Esophagus muscularis mucosa (tissue), 4 donors: Measurements from ENCODE around the gene FMN2. TPM values are rescaled to one million over a fixed set of nuclear protein-coding genes. Genes with fewer than 3 reads are reported as not detected.

Source experiments
- DNase-seq: peaks from one replicate; pipeline ENCODE4 v3.0.0-alpha.2; 2017; ENCODE audit errors: extremely low spot score
- H3K27ac ChIP-seq, 4 donors: fragments of 200-600 bp; sonication (generic); replicated peaks in 1 of 4; 1 replicate in 3 of 4; 2 replicates in 1 of 4; pipeline ENCODE4 v1.5.1; 2016 to 2019; ENCODE audit warnings: mild to moderate bottlenecking in 1 of 4
- H3K27me3 ChIP-seq, 4 donors: fragments of 200-600 bp; sonication (generic); one replicate each; pipeline versions ENCODE4 v1.5.1 to v1.6.0; 2016 to 2019
- H3K36me3 ChIP-seq, 4 donors: fragments of 200-600 bp; sonication (generic); one replicate each; pipeline ENCODE4 v1.5.1; 2016 to 2019
- H3K4me1 ChIP-seq, 4 donors: fragments of 200-600 bp; sonication (generic); one replicate each; pipeline ENCODE4 v1.5.1; 2016 to 2019
- H3K4me3 ChIP-seq, 4 donors: fragments of 200-600 bp; sonication (generic); 1 replicate in 2 of 4; 2 replicates in 2 of 4; pipeline ENCODE4 v1.5.1; 2016 to 2019; ENCODE audit warnings: mild to moderate bottlenecking in 4 of 4, moderate library complexity in 1 of 4
- H3K9me3 ChIP-seq, 4 donors: fragments of 200-600 bp; sonication (generic); 1 replicate in 3 of 4; 2 replicates in 1 of 4; pipeline ENCODE4 v1.5.1; 2016 to 2019
- CTCF ChIP-seq, 3 experiments: fragments of 200-600 bp in 2 of 3; fragments of 450-650 bp in 1 of 3; sonication (generic) in 2 of 3; IDR thresholded peaks; one replicate each; pipeline ENCODE4 v1.5.1; 2017 to 2019; ENCODE audit warnings: antibody characterized with exemption in 3 of 3, mild to moderate bottlenecking in 2 of 3, moderate library complexity in 1 of 3
- EP300 ChIP-seq: sonication (generic); formaldehyde crosslinking; IDR thresholded peaks from one replicate; pipeline ENCODE4 v1.6.1; 2017; ENCODE audit warnings: antibody characterized with exemption
- POLR2A ChIP-seq: fragments of 450-650 bp; IDR thresholded peaks from one replicate; pipeline ENCODE4 v1.6.1; 2017; ENCODE audit warnings: antibody characterized with exemption, moderate library complexity, mild to moderate bottlenecking, low read depth
- POLR2AphosphoS5 ChIP-seq, 2 donors: sonication (generic); formaldehyde crosslinking; IDR thresholded peaks; one replicate each; pipeline ENCODE4 v1.6.1; 2017; ENCODE audit warnings: antibody characterized with exemption in 2 of 2
- WGBS: methylation state at CpG from one replicate; pipeline ENCODE4 v1.1.5; 2018; 5-methylcytosine and 5-hydroxymethylcytosine counted together
- intact Hi-C: fragments of 100-400 bp; cut with DNase I; formaldehyde crosslinking; loops from one replicate; pipeline ENCODE4 v1.15.1; 2023
- total RNA-seq, 4 donors: library from RNA; depleted of rRNA; stranded (reverse); fragments of >200 nt; gene quantifications; one replicate each; pipeline versions ENCODE4 v1.1.0 to v1.2.1, GENCODE V29; 2016

Gene FMN2
- total RNA-seq, 4 donors from 2014 or later = 0.32 to 2.5 (median 1.4) TPM

- TF ChIP-seq POLR2A (no peak), POLR2AphosphoS5 (IDR thresholded peaks at IDR 0.05) (no peak)
- 90% methylated on average over 6 of the region's 6 CpGs for WGBS
- Histone ChIP-seq H3K9me3 (no peaks in the 10 kb centered on the region), H3K27ac (no peak overlapping the region), H3K4me3 (no peak overlapping the region), H3K4me1 (no peaks in the 10 kb centered on the region), H3K36me3 (no peaks in the 10 kb centered on the region), H3K27me3 (no peaks in the 10 kb centered on the region)
- DNase-seq = no peak
- intact Hi-C loops = no loop called here
Observed at GRCh38 chr1:240478536-240478935, 386.9 kb downstream of the FMN2 start.

- intact Hi-C loops = no loop called here
- no peaks in the 10 kb centered on the region for H3K9me3 ChIP-seq
- no peak for TF ChIP-seq CTCF (IDR thresholded peaks at IDR 0.05)
- no peak for TF ChIP-seq EP300
- no peak for TF ChIP-seq POLR2AphosphoS5 (IDR thresholded peaks at IDR 0.05)
- no peak for TF ChIP-seq POLR2A
- DNase-seq = no peak
- H3K4me3 ChIP-seq = no peak overlapping the region
- H3K27me3 ChIP-seq = no peaks in the 10 kb centered on the region
- H3K4me1 ChIP-seq = no peaks in the 10 kb centered on the region
- 85% methylated on average over 6 of the region's 6 CpGs for WGBS
- no peak overlapping the region for H3K27ac ChIP-seq
- H3K36me3 ChIP-seq = no peaks in the 10 kb centered on the region
Observed at GRCh38 chr1:240484804-240485443, 393.2 kb downstream of the FMN2 start.

GRCh38 chr1:240486611-240487010, 394.9 kb downstream of the FMN2 start:
- Histone ChIP-seq H3K27me3 (no peaks in the 10 kb centered on the region), H3K36me3 (no peaks in the 10 kb centered on the region), H3K27ac (no peak overlapping the region), H3K4me3 (no peak overlapping the region), H3K9me3 (no peaks in the 10 kb centered on the region), H3K4me1 (no peaks in the 10 kb centered on the region)
- TF ChIP-seq CTCF (IDR thresholded peaks at IDR 0.05) (no peak), POLR2A (no peak), POLR2AphosphoS5 (IDR thresholded peaks at IDR 0.05) (no peak), EP300 (no peak)
- intact Hi-C loops = no loop called here
- 89% methylated on average over 6 of the region's 6 CpGs for WGBS
- no peak for DNase-seq

GRCh38 chr1:240487493-240487892, 395.8 kb downstream of the FMN2 start:
- H3K4me3 ChIP-seq = no peak overlapping the region
- H3K27me3 ChIP-seq = no peaks in the 10 kb centered on the region

GRCh38 chr1:240491156-240491555, 399.5 kb downstream of the FMN2 start:
- H3K9me3 ChIP-seq = no peaks in the 10 kb centered on the region
- no peaks in the 10 kb centered on the region for H3K4me1 ChIP-seq
- intact Hi-C loops = no loop called here
- WGBS = 87% methylated on average over 5 of the region's 5 CpGs
- H3K4me3 ChIP-seq = no peak overlapping the region
- no peak overlapping the region for H3K27ac ChIP-seq
- H3K36me3 ChIP-seq = no peaks in the 10 kb centered on the region
- TF ChIP-seq POLR2AphosphoS5 (IDR thresholded peaks at IDR 0.05) = no peak
- TF ChIP-seq EP300 = no peak
- no peaks in the 10 kb centered on the region for H3K27me3 ChIP-seq
- no peak for DNase-seq

More at GRCh38 chr1:240487493-240487892, 395.8 kb downstream of the FMN2 start:
- Histone ChIP-seq H3K27ac (no peak overlapping the region), H3K9me3 (no peaks in the 10 kb centered on the region), H3K36me3 (no peaks in the 10 kb centered on the region), H3K4me1 (no peaks in the 10 kb centered on the region)
- no peak for TF ChIP-seq CTCF (IDR thresholded peaks at IDR 0.05)
- TF ChIP-seq POLR2AphosphoS5 (IDR thresholded peaks at IDR 0.05) = no peak
- TF ChIP-seq EP300 = no peak
- no peak for DNase-seq
- 85% methylated on average over 3 of the region's 3 CpGs for WGBS
- intact Hi-C loops = no loop called here

- Histone ChIP-seq H3K4me3 (no peak overlapping the region), H3K4me1 (no peaks in the 10 kb centered on the region), H3K27me3 (no peaks in the 10 kb centered on the region), H3K36me3 (no peaks in the 10 kb centered on the region), H3K27ac (no peak overlapping the region), H3K9me3 (no peaks in the 10 kb centered on the region)
- no peak for DNase-seq
- no peak for TF ChIP-seq POLR2AphosphoS5 (IDR thresholded peaks at IDR 0.05)
- no peak for TF ChIP-seq POLR2A
- TF ChIP-seq EP300 = no peak
- no peak for TF ChIP-seq CTCF (IDR thresholded peaks at IDR 0.05)
- intact Hi-C loops = no loop called here
- WGBS = 84% methylated on average over 7 of the region's 7 CpGs
Observed at GRCh38 chr1:240491796-240492195, 400.1 kb downstream of the FMN2 start.
